WI38 (cell line): Measurements from ENCODE around the gene CCDC51.
"Not testable (repeated sequence)": the region's sequence is repeated elsewhere in the genome, so short reads cannot be mapped to it uniquely, and the experiment has no call there.

Experiments
- H3K4me3 ChIP-seq: 2 replicates; pipeline ENCODE4 v1.5.1; 2011; ENCODE audit warnings: low read depth, mild to moderate bottlenecking, control low read depth, low read length
- TF ChIP-seq, protein P1 (sequence below): IDR thresholded peaks from 2 replicates; pipeline ENCODE4 v1.5.1; 2012; ENCODE audit warnings: low read depth, mild to moderate bottlenecking, control low read depth, low read length

Gene CCDC51, protein sequence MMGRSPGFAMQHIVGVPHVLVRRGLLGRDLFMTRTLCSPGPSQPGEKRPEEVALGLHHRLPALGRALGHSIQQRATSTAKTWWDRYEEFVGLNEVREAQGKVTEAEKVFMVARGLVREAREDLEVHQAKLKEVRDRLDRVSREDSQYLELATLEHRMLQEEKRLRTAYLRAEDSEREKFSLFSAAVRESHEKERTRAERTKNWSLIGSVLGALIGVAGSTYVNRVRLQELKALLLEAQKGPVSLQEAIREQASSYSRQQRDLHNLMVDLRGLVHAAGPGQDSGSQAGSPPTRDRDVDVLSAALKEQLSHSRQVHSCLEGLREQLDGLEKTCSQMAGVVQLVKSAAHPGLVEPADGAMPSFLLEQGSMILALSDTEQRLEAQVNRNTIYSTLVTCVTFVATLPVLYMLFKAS

DNA sequence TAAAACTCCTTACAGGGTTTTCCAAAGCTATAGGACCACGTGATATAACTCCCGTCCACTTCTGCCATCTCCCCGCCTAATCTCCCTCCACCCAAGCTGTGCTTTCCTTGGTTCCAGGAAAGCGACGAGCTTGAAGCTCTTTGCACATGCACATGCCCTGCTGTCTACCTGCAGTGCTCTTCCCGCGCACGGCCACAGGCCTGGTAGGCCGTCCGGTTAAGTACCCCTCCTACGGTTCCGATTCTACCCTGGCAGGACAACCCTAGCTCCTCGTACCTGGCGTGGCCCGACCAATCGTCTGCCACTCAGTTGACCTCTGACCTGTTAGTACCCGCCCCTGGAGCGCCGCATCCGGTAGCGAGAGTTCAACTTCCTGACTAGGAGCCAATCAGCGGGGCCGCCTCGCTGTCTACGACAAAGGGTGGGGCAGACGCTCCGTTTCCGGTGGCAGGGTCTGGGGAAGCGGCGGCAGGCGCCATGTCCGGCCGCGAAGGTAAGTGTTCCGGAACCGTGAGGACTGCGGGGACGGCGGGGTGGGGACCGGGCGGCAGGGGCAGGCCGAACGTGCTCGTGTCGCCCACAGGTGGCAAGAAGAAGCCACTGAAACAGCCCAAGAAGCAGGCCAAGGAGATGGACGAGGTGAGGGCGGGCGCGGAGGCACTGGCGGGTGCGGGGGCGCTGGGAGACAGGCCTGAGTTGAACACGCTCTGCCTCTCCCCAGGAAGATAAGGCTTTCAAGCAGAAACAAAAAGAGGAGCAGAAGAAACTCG is at the start of gene CCDC51, which contains the start of gene TMA7:
Gene CCDC51 (minus strand): TSS at position 300 of the 770 bp plus-strand sequence. CDS start 4,991 bp downstream, outside the sequence.
Gene TMA7 (plus strand): TSS at position 438 of the 770 bp plus-strand sequence. CDS start 40 bp downstream, at position 478.
- peak within 1 kb of the TSS; percentile 96 for H3K4me3 ChIP-seq
- TF ChIP-seq, protein P1, sequence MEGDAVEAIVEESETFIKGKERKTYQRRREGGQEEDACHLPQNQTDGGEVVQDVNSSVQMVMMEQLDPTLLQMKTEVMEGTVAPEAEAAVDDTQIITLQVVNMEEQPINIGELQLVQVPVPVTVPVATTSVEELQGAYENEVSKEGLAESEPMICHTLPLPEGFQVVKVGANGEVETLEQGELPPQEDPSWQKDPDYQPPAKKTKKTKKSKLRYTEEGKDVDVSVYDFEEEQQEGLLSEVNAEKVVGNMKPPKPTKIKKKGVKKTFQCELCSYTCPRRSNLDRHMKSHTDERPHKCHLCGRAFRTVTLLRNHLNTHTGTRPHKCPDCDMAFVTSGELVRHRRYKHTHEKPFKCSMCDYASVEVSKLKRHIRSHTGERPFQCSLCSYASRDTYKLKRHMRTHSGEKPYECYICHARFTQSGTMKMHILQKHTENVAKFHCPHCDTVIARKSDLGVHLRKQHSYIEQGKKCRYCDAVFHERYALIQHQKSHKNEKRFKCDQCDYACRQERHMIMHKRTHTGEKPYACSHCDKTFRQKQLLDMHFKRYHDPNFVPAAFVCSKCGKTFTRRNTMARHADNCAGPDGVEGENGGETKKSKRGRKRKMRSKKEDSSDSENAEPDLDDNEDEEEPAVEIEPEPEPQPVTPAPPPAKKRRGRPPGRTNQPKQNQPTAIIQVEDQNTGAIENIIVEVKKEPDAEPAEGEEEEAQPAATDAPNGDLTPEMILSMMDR, result no peak

DNA sequence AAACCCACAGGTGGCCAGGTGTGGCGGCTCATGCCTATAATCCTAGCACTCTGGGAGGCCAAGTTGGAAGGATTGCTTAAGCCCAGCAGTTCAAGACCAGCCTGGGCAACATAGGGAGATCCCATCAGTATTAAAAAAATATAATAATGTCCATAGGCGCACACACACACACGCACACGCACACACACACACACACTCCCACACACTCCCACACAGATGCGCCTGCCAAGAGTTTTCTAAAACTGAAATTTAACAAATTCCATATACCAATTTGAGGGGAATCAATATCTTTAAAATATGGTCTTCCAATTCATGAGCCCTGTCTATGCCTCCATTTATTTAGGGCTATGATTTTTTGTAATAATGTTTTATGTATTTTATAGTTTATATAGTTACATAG is 47.0 kb upstream of the CCDC51 start:
- TF ChIP-seq, protein P1, result no peak
- H3K4me3 ChIP-seq, result no peak overlapping the region

DNA sequence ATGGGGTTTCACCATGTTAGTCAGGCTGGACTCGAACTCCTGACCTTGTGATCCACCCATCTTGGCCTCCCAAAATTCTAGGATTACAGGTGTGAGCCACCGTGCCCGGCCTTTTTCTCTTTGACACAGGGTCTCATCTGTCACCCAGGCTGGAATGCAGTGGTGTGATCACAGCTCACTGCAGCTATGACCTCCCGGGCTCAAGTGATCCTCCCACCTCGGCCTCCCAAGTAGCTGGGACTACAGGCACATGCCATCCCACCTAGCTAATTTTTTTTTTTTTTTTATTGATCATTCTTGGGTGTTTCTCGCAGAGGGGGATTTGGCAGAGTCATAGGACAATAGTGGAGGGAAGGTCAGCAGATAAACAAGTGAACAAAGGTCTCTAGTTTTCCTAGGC is 42.9 kb upstream of the CCDC51 start:
- not testable (repeated sequence) for H3K4me3 ChIP-seq

DNA sequence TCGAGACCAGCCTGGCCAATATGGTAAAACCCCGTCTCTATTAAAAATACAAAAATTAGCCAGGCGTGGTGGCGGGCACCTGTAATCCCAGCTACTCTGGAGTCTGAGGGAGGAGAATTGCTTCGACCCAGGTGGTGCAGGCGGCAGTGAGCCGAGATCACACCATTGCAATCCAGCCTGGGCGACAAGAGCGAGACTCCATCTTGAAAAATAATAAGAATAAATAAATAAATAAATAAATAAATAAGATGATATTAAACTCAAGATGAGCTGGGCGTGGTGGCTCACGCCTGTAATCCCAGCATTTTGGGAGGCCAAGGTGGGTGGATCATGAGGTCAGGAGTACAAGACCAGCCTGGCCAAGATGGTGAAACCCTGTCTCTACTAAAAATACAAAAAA is 41.0 kb upstream of the CCDC51 start:
- H3K4me3 ChIP-seq, result not testable (repeated sequence)

DNA sequence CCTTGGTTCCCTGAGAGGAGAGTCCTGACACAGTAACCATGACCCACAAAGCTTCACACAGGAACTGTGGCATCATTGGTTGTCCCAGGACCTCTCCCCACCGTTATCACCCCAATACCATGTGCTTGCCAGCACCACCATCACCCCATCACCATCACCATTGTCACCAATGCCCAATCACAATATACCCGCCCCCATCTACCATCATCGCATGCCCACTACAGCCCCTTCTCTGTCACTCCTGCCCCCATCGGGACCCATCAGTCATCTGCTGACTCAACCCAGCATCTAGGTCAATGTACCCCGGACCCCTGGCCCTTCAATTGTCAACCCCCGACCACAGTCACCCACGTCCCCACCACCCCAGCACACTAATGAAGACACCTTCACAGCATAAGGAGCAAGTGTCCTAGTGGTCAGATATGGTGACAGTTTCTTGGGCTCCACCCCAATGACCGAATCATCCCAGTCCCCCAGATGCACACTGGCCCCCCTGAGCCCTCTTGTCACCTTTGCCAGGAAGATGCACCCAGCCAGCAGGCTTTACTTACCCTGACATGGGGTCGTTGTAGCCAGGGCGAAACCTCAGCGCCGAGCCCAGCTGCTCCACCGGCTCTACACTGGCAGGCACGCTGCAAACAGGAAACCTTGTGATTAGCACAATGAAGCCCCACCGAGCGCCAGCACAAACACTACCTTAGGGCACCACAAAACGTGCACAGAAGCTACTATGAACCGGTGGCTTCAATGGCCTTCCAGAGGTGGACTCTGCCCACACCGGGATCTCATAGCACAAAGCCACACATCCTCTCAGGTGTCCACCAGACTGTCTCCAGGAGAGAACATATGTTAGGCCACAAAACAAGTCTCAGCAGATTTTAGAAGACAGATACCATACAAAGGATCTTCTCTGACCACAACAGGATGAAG is 39.0 kb upstream of the CCDC51 start:
- H3K4me3 ChIP-seq, result no peak overlapping the region
- TF ChIP-seq, protein P1, result no peak

DNA sequence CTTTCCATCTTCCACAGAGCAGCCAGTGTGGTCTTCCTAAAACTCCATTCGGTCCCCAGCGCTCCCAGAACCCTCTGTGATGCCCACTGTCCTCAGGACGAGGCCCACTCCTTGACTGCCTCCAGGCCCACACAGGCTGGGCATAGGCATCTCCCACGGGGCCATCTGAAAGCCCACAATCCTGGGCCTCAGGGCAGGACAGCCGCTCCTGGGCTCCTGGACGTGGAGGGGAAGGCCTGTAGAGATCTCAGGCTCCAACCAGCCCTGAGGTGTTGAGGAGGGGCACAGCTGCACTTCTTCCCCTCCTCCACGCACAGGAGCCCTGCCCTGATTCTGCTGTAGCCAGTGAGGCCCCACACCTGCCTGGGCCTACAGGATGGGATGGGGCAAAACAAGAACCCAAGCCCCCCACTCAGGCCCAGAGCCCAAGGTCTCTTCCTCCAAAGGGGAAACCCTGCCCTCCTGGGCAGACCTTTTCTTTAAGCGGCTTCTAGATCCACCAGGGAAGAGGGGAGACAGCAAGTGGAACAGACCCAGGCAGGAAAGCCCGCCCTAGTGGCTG is 38.1 kb upstream of the CCDC51 start:
- no peak overlapping the region for H3K4me3 ChIP-seq
- TF ChIP-seq, protein P1, result no peak

DNA sequence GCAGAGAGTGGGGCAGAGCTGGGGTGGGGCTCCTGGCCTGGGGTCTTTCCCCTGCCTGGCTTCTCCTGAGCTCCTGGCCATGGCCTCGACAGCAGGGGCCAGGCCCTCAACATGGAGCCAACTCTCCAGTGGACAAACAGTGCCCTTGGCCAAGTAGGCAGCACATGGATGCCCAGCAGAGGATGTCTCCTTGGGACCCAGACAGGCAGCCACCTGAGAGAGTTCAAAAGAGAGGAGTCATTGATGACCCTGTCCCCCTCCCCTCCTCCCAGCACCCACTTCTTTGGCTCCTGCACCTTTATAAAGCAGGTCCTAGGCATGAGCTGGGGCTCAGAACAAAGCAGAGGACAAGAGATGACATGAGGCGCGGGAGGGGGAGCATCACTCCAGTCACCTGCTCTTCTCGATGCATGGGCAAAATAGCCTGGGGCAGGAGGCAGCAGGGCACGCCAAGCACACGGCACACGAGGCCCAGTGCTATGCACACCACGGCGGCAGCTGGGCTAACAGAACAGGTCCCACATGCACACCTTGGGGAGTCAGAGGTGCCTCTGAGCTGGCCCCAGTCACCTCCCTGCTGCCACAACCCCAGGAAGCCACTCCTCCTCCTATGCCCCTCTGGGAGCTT is 36.6 kb upstream of the CCDC51 start:
- TF ChIP-seq, protein P1, result no peak
- no peak overlapping the region for H3K4me3 ChIP-seq
